B cell (primary cell): Measurements from ENCODE around the gene MIPEP. TPM values are rescaled to one million over a fixed set of nuclear protein-coding genes. Genes with fewer than 3 reads are reported as not detected.
A peak's percentile ranks its signal among the peaks of the same experiment; 100 is the strongest.

ENCODE experiments used
- ATAC-seq: fragments of 200-7000 bp; cut with Tn5 transposase; one replicate; pipeline ENCODE4 v1.10.0; 2021; ENCODE audit warnings: low read depth, mild to moderate bottlenecking, moderate number of reproducible peaks, moderate library complexity
- CTCF ChIA-PET: fragments of 350-600 bp; sonication (Branson Sonifier 250); formaldehyde crosslinking; loops from one replicate; lab custom pipeline; 2021; ENCODE audit warnings: antibody characterized with exemption, inconsistent platforms; lab: Charles Lee
- POLR2A ChIA-PET: fragments of 350-600 bp; sonication (Branson Sonifier 250); formaldehyde crosslinking; loops from one replicate; lab custom pipeline; 2021; ENCODE audit warnings: antibody characterized with exemption; lab: Charles Lee
- DNase-seq: peaks from one replicate; pipeline ENCODE4 v3.0.0; 2013
- H2AFZ ChIP-seq: 2 replicates; pipeline ENCODE4 v1.6.1; 2012; ENCODE audit warnings: mild to moderate bottlenecking, low read depth, low read length; ENCODE audit not compliant: insufficient read depth, poor library complexity, severe bottlenecking
- H3K27ac ChIP-seq, 2 donors: 1 replicate in 1 of 2; 2 replicates in 1 of 2; pipeline ENCODE4 v1.5.1; 2012 to 2013; ENCODE audit warnings: low read length in 2 of 2, mild to moderate bottlenecking in 2 of 2, moderate library complexity in 1 of 2
- H3K27me3 ChIP-seq, 4 experiments: fragments of 200-600 bp in 1 of 4; sonication (generic) in 1 of 4; replicated peaks in 1 of 4; 1 replicate in 2 of 4; 2 replicates in 2 of 4; pipeline versions ENCODE4 v1.6.1 to v1.7.0; 2013 to 2016; ENCODE audit warnings: low read length in 3 of 4, mild to moderate bottlenecking in 2 of 4, mixed read lengths in 1 of 4, moderate library complexity in 1 of 4; ENCODE audit not compliant: insufficient read depth in 4 of 4, control insufficient read depth in 3 of 4; ENCODE audit errors: control extremely low read depth in 1 of 4
- H3K36me3 ChIP-seq, 2 experiments: replicated peaks in 1 of 2; 1 replicate in 1 of 2; 2 replicates in 1 of 2; pipeline versions ENCODE4 v1.6.1 to v1.7.1; 2013; ENCODE audit warnings: low read length in 1 of 2; ENCODE audit not compliant: insufficient read depth in 2 of 2, control insufficient read depth in 1 of 2; ENCODE audit errors: control extremely low read depth in 1 of 2, extremely low read depth in 1 of 2
- H3K4me1 ChIP-seq, 2 donors: fragments of 200-600 bp in 1 of 2; sonication (generic) in 1 of 2; 1 replicate in 1 of 2; 2 replicates in 1 of 2; pipeline versions ENCODE4 v1.5.1 to v1.6.1; 2013 to 2017; ENCODE audit warnings: low read length in 2 of 2; ENCODE audit not compliant: control insufficient read depth in 2 of 2, insufficient read depth in 2 of 2
- H3K4me2 ChIP-seq: replicated peaks from 2 replicates; pipeline ENCODE3; 2012; ENCODE audit warnings: mild to moderate bottlenecking, low read depth, low read length; ENCODE audit not compliant: poor library complexity, severe bottlenecking
- H3K4me3 ChIP-seq, 5 experiments: fragments of 200-600 bp in 1 of 5; sonication (generic) in 1 of 5; 1 replicate in 3 of 5; 2 replicates in 2 of 5; pipeline versions ENCODE4 v1.5.1 to v1.7.0; 2011 to 2016; ENCODE audit warnings: low read length in 4 of 5, mild to moderate bottlenecking in 4 of 5, low read depth in 2 of 5, control low read depth in 1 of 5, moderate library complexity in 1 of 5; ENCODE audit not compliant: insufficient read depth in 1 of 5; ENCODE audit errors: control extremely low read depth in 1 of 5, extremely low read depth in 1 of 5
- H3K79me2 ChIP-seq: fragments of 200-600 bp; sonication (generic); one replicate; pipeline ENCODE4 v1.6.0; 2016; ENCODE audit warnings: low read length; ENCODE audit not compliant: control insufficient read depth, insufficient read depth
- H3K9ac ChIP-seq: fragments of 200-600 bp; sonication (generic); 2 replicates; pipeline ENCODE4 v1.6.1; 2017; ENCODE audit warnings: mild to moderate bottlenecking, low read length, moderate library complexity
- H3K9me3 ChIP-seq, 3 donors: one replicate each; pipeline versions ENCODE4 v1.6.1 to v1.7.1; 2013; ENCODE audit warnings: low read length in 2 of 3; ENCODE audit not compliant: control insufficient read depth in 2 of 3, insufficient read depth in 1 of 3; ENCODE audit errors: control extremely low read depth in 1 of 3
- H4K20me1 ChIP-seq: 2 replicates; pipeline ENCODE4 v1.6.0; 2012; ENCODE audit warnings: mild to moderate bottlenecking, low read length; ENCODE audit not compliant: insufficient read depth, control insufficient read depth, poor library complexity, severe bottlenecking
- H3K27ac Mint-ChIP-seq: one replicate; pipeline ENCODE4 v1.8.0; 2021; ENCODE audit warnings: mixed read lengths
- H3K27me3 Mint-ChIP-seq: one replicate; pipeline ENCODE4 v1.8.0; 2021; ENCODE audit warnings: mixed read lengths
- H3K4me1 Mint-ChIP-seq: one replicate; pipeline ENCODE4 v1.8.0; 2021; ENCODE audit warnings: mixed read lengths
- H3K4me3 Mint-ChIP-seq: one replicate; pipeline ENCODE4 v1.8.0; 2021; ENCODE audit warnings: mixed read lengths
- H3K9me3 Mint-ChIP-seq: one replicate; pipeline ENCODE4 v1.8.0; 2022; ENCODE audit warnings: mixed read lengths; ENCODE audit not compliant: insufficient read depth
- EZH2 ChIP-seq: IDR thresholded peaks from 2 replicates; pipeline ENCODE4 v1.6.1; 2012; ENCODE audit warnings: borderline replicate concordance, low read depth, mild to moderate bottlenecking, moderate library complexity, low read length; ENCODE audit not compliant: insufficient read depth, poor library complexity, severe bottlenecking
- WGBS: methylation state at CpG from one replicate; pipeline ENCODE4 v1.1.5; 2013; ENCODE audit warnings: missing lambda C conversion rate; ENCODE audit not compliant: insufficient coverage; 5-methylcytosine and 5-hydroxymethylcytosine counted together
- intact Hi-C: fragments of 100-400 bp; cut with micrococcal nuclease; formaldehyde crosslinking; loops from one replicate; pipeline ENCODE4 v1.10.0; 2022
- polyA plus RNA-seq: library from polyadenylated mRNA; depleted of rRNA; stranded (reverse); fragments of >200 nt; gene quantifications from 2 replicates; pipeline ENCODE4 v1.2.3, GENCODE V29; 2012
- total RNA-seq, 2 donors: library from RNA; stranded (reverse); fragments of 120-200 nt in 1 of 2; gene quantifications; 1 replicate in 1 of 2; 2 replicates in 1 of 2; pipeline versions ENCODE4 v1.2.3 to v1.2.4, GENCODE V29; 2013 to 2022
- TF ChIP-seq, protein P1 (sequence below): fragments of 200-600 bp; IDR thresholded peaks from one replicate; pipeline ENCODE4 v1.8.0; 2022; ENCODE audit warnings: antibody characterized with exemption, mild to moderate bottlenecking

The MIPEP gene
- total and polyA plus RNA-seq, 2 donors (not counting 1 experiment from before 2014, with no cell fraction given) = 6.2 to 16.9 TPM

DNA sequence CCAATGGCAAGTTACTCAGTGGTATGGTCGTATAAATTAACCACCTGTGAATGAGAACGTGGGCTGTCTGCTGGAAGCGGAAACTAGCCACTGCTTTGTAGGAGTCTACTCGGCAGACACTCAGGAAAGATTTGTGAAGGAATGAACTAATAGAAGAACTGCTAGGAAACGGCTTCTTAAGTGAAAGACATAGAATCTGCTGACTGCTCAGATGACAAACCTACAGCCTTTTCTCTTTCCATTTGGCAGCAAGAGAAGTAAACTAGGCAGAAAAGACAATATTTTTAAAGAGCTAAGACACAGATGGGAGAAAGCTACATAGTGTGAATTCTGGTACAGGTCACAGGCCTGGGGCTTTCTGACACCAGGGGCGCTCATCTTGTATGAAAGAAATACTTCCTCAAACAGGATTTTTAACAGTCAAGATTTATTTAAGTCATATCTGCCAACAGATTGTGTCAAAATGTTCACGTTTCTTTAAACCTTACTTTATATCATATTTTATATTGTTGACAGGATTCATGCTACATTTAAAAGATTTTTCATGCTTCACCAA lies 78.4 kb downstream of the MIPEP start:
- peaks cover 54 to 59% of the 10 kb centered on the region in 2 donors for H3K4me1 ChIP-seq
- peak overlapping the region; percentile 43 for H3K27ac Mint-ChIP-seq
- TF ChIP-seq EZH2 = no peak
- TF ChIP-seq, protein P1, sequence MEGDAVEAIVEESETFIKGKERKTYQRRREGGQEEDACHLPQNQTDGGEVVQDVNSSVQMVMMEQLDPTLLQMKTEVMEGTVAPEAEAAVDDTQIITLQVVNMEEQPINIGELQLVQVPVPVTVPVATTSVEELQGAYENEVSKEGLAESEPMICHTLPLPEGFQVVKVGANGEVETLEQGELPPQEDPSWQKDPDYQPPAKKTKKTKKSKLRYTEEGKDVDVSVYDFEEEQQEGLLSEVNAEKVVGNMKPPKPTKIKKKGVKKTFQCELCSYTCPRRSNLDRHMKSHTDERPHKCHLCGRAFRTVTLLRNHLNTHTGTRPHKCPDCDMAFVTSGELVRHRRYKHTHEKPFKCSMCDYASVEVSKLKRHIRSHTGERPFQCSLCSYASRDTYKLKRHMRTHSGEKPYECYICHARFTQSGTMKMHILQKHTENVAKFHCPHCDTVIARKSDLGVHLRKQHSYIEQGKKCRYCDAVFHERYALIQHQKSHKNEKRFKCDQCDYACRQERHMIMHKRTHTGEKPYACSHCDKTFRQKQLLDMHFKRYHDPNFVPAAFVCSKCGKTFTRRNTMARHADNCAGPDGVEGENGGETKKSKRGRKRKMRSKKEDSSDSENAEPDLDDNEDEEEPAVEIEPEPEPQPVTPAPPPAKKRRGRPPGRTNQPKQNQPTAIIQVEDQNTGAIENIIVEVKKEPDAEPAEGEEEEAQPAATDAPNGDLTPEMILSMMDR = peak; percentile 79
- no peaks in the 10 kb centered on the region for H3K36me3 ChIP-seq
- CTCF ChIA-PET = interaction anchor here (0.7 to 3.6 kb wide), 17 partner anchors 8 to 418 kb away, joined by 3 to 21 read pairs (median 4); partner anchors contain the start of gene MIPEP
- 100% methylated on average over 2 of the region's 7 CpGs for WGBS
- H3K4me2 ChIP-seq = peak overlapping the region; percentile 46
- peak overlapping the region; percentile 23 for H3K4me3 Mint-ChIP-seq
- H2AFZ ChIP-seq = peak overlapping the region; percentile 21
- peaks cover 43% of the 10 kb centered on the region for H3K4me1 Mint-ChIP-seq
- no peaks in the 10 kb centered on the region for H3K79me2 ChIP-seq
- no peaks in the 10 kb centered on the region for H3K9me3 Mint-ChIP-seq
- no peaks in the 10 kb centered on the region for H3K27me3 Mint-ChIP-seq
- peak; percentile 67 for DNase-seq
- ATAC-seq = peak; percentile 56
- no peaks in the 10 kb centered on the region for H4K20me1 ChIP-seq
- intact Hi-C loops = loop anchor here (1.0 to 2.0 kb wide), 3 partner anchors 33 to 436 kb away; no protein-coding TSS in a partner anchor
- H3K9me3 ChIP-seq = no peaks in the 10 kb centered on the region
- H3K4me3 ChIP-seq = no peak overlapping the region
- POLR2A ChIA-PET = no interaction called here
- no peak overlapping the region for H3K9ac ChIP-seq
- peak overlapping the region in 1 of 2 donors; percentile 50 for H3K27ac ChIP-seq
- H3K27me3 ChIP-seq = peaks cover 0 to 2% (median 0%) of the 10 kb centered on the region in 4 experiments

DNA sequence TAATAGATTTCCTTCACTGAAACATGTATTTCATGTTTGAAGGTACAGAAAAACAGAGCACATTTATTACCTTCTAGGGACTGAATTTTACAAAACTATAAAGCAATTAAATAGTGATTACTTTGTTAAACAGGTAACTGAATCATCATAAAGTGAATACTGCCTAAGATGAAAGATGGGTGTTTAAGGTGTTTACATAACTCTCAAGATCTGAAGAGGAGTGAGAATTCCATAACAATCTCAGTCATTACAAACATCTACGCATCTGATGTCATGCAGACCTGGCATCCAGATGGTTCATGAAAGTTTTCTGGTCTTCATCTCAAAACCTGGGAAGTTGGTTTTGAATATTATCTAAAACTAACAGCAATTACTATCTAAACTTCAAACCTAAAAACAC lies 80.4 kb downstream of the MIPEP start:
- Histone ChIP-seq H3K36me3 (no peaks in the 10 kb centered on the region), H3K4me2 (peak overlapping the region; percentile 16), H3K9ac (no peak overlapping the region), H3K27me3 (peaks cover 0 to 4% (median 0%) of the 10 kb centered on the region in 4 experiments), H3K27ac (no peak overlapping the region), H2AFZ (no peak overlapping the region), H4K20me1 (no peaks in the 10 kb centered on the region), H3K79me2 (no peaks in the 10 kb centered on the region), H3K4me3 (peak overlapping the region in 1 of 5 experiments; percentile 64), H3K9me3 (peaks cover 0 to 2% (median 0%) of the 10 kb centered on the region in 3 donors), H3K4me1 (peaks cover 55 to 62% of the 10 kb centered on the region in 2 donors)
- Mint-ChIP-seq H3K9me3 (no peaks in the 10 kb centered on the region), H3K27ac (peak overlapping the region; percentile 60), H3K27me3 (no peaks in the 10 kb centered on the region), H3K4me1 (peaks cover 49% of the 10 kb centered on the region), H3K4me3 (peak overlapping the region; percentile 26)
- TF ChIP-seq EZH2 = no peak
- TF ChIP-seq, protein P1 = no peak
- no CpG with 5 or more reads among the region's 1 CpG for WGBS
- DNase-seq (no peak), ATAC-seq (no peak)
- POLR2A ChIA-PET = no interaction called here
- CTCF ChIA-PET = interaction anchor here (0.9 to 3.6 kb wide), 3 partner anchors 39 to 80 kb away, joined by 3 to 21 read pairs (median 5); partner anchors contain the start of gene MIPEP
- intact Hi-C loops = loop anchor here (2.0 kb wide), 1 partner anchor 230 kb away; no protein-coding TSS in a partner anchor
